Adrenal gland (tissue), 12 donors: ENCODE results near the gene SOCS3. TPM values are rescaled to one million over a fixed set of nuclear protein-coding genes. Genes with fewer than 3 reads are reported as not detected.

Experiments used
- DNase-seq, 7 donors: peaks; one replicate each; pipeline ENCODE4 v3.0.0-alpha.2; 2019 to 2020
- H3K27ac ChIP-seq, 5 donors: fragments of 200-600 bp; sonication (generic) in 4 of 5; 1 replicate in 3 of 5; 2 replicates in 2 of 5; pipeline versions ENCODE4 v1.5.1 to v1.8.0; 2016 to 2020; ENCODE audit warnings: mild to moderate bottlenecking in 1 of 5
- H3K27me3 ChIP-seq: fragments of 200-600 bp; 2 replicates; pipeline ENCODE4 v1.8.0; 2021
- H3K36me3 ChIP-seq, 2 donors: fragments of 200-600 bp; replicated peaks in 1 of 2; 1 replicate in 1 of 2; 2 replicates in 1 of 2; pipeline versions ENCODE4 v1.5.1 to v1.8.0; 2018 to 2022
- H3K4me1 ChIP-seq, 2 donors: fragments of 200-600 bp; replicated peaks in 1 of 2; 1 replicate in 1 of 2; 2 replicates in 1 of 2; pipeline versions ENCODE4 v1.5.1 to v1.8.0; 2018 to 2021
- H3K4me3 ChIP-seq, 4 donors: fragments of 200-600 bp; sonication (generic) in 3 of 4; one replicate each; pipeline ENCODE4 v1.5.1; 2016 to 2018
- H3K9me3 ChIP-seq, 3 donors: fragments of 200-600 bp; sonication (generic) in 1 of 3; replicated peaks in 1 of 3; 1 replicate in 2 of 3; 2 replicates in 1 of 3; pipeline versions ENCODE4 v1.5.1 to v1.8.0; 2016 to 2021
- POLR2A ChIP-seq, 2 donors: fragments of 450-650 bp; IDR thresholded peaks; one replicate each; pipeline ENCODE4 v1.6.1; 2017; ENCODE audit warnings: antibody characterized with exemption in 2 of 2, mild to moderate bottlenecking in 2 of 2, moderate library complexity in 1 of 2
- WGBS, 4 donors: extraction: QIAGEN DNeasy Blood & Tissue Kit in 2 of 4; methylation state at CpG; one replicate each; pipeline versions ENCODE4 v1.1.5 to v1.1.7; 2013 to 2017; 5-methylcytosine and 5-hydroxymethylcytosine counted together
- intact Hi-C, 2 donors: fragments of 100-400 bp; cut with DNase I; formaldehyde crosslinking; loops; one replicate each; pipeline versions ENCODE4 v1.14.1 to v1.15.0; 2022 to 2023
- polyA plus RNA-seq, 3 donors: library from polyadenylated mRNA; stranded (reverse); fragments of 200-250 nt in 2 of 3; fragments of 350-450 nt in 1 of 3; fragmentation: Illumina TruSeq in 1 of 3; extraction: RNeasy Lipid Tissue Mini Kit (QIAGEN cat#74804) in 1 of 3; gene quantifications; one replicate each; pipeline ENCODE4 v1.2.3, GENCODE V29; 2013 to 2014
- total RNA-seq, 9 donors: library from RNA; depleted of rRNA in 4 of 9; stranded (reverse); fragments of >200 nt in 4 of 9; fragments of 120-200 nt in 1 of 9; fragmentation: NEBNext Ultra II Directional in 1 of 9; extraction: Animal tissue kit (Norgen Biotek cat#: 25700) in 1 of 9; gene quantifications; one replicate each; pipeline versions ENCODE4 v1.1.0 to v1.2.4, GENCODE V29; 2013 to 2023
- TF ChIP-seq, protein P1 (sequence below), 6 experiments: fragments of 450-650 bp in 4 of 6; fragments of 200-600 bp in 2 of 6; sonication (generic) in 1 of 6; IDR thresholded peaks; 1 replicate in 5 of 6; 2 replicates in 1 of 6; pipeline versions ENCODE4 v1.5.1 to v1.8.0; 2016 to 2021; ENCODE audit warnings: antibody characterized with exemption in 6 of 6, mild to moderate bottlenecking in 2 of 6, moderate library complexity in 1 of 6
- donor health status: healthy with polysubstance abuse.
- donor health status: Bipolar disorder and iron deficiency.
- donor health status: DM: yes; HTN: yes; CAD: no.
- donor health status: DM: no; HTN: no; CAD: no.
- donor health status: DM: no; HTN: no; CAD: no.
- donor health status: DM: yes; HTN: yes; CAD: no.

SOCS3 gene
- total and polyA plus RNA-seq, 12 donors: 2.4 to 114 (median 39.8) TPM

DNA sequence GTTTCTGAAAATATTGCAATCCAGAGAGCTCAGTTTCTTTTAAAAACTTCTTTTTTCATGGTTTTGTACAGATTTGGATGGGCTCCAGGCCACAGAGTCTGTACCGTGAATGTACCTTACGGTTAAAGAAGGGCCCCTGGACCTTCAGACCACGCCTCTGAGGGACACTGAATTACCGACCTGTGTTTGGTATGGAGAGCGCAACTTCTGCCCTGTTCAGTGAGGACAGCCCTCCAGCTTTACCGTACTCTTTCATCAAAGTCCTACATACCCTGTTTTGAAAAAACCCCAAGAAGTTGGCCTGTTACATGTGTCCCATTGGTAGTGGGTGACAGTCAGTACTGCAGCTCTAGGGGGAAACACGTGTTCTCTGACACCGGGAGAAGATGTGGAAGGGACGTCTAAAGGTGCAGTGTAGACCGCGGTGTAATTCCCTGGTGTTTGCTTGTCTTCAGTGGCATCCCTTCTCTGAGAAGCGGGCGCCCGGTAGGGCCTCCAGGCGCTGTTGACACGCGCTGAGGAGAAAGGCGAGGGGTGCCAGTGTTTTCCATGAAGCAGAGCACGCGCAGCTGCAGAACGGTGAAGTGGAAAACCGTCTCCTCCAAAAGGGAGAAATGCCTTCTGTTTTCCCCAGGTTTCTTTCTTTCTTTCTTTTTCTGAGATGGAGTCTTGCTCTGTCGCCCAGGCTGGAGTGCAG lies 24.8 kb upstream of the SOCS3 start:
- Histone ChIP-seq H3K27ac (peak overlapping the region; percentile 11 to 91 (median 38)), H3K9me3 (no peaks in the 10 kb centered on the region), H3K4me1 (peaks cover 46 to 84% of the 10 kb centered on the region in 2 donors), H3K4me3 (no peak overlapping the region), H3K36me3 (peaks cover 0 to 4% of the 10 kb centered on the region in 2 donors), H3K27me3 (no peaks in the 10 kb centered on the region)
- TF ChIP-seq POLR2A (IDR thresholded peaks at IDR 0.05): no peak
- TF ChIP-seq, protein P1, sequence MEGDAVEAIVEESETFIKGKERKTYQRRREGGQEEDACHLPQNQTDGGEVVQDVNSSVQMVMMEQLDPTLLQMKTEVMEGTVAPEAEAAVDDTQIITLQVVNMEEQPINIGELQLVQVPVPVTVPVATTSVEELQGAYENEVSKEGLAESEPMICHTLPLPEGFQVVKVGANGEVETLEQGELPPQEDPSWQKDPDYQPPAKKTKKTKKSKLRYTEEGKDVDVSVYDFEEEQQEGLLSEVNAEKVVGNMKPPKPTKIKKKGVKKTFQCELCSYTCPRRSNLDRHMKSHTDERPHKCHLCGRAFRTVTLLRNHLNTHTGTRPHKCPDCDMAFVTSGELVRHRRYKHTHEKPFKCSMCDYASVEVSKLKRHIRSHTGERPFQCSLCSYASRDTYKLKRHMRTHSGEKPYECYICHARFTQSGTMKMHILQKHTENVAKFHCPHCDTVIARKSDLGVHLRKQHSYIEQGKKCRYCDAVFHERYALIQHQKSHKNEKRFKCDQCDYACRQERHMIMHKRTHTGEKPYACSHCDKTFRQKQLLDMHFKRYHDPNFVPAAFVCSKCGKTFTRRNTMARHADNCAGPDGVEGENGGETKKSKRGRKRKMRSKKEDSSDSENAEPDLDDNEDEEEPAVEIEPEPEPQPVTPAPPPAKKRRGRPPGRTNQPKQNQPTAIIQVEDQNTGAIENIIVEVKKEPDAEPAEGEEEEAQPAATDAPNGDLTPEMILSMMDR (IDR thresholded peaks at IDR 0.05): no peak
- intact Hi-C loops: no loop called here
- no peak for DNase-seq
- WGBS, 4 donors: 78 to 84% (median 82%) methylated on average over 22 to 23 of the region's 23 CpGs

DNA sequence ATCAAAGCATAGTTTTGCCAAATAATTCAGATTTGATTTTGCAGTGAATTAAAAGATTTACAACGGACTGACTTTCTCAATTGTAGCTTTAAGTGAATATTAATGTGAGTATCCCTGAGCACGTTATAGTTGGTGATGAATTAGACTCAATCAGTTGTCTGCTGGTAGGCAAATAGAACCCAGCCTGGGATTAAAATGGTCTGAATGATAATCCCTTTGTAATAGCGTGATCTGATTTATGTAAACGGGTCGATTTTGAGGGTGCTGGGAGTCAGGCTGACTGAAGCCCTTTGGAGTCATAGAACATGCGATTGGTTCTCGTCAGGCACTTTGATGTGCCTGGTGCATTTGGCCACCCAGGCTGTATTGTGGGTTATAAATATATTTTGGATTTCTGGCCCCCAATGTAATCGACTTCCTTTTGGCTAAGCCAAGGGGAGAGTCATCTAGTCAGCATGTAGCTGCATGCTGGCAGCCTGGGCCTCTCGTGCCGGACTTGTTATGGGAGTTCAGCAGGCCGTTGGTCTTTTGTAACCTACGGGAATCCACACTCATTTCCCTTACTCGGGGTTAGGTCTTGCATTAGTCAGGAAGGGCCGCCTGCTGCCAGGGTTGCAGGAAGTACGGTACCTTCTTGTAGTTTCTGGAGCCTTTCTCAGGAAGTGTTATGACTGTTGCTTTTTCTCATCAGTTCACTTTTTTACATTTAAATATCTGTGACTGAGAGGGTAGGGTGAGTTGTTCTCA lies 24.0 kb upstream of the SOCS3 start:
- H3K4me1 ChIP-seq: peaks cover 51 to 85% of the 10 kb centered on the region in 2 donors
- WGBS, 4 donors: 58 to 62% (median 60%) methylated on average over 15 of the region's 15 CpGs
- intact Hi-C loops: no loop called here

DNA sequence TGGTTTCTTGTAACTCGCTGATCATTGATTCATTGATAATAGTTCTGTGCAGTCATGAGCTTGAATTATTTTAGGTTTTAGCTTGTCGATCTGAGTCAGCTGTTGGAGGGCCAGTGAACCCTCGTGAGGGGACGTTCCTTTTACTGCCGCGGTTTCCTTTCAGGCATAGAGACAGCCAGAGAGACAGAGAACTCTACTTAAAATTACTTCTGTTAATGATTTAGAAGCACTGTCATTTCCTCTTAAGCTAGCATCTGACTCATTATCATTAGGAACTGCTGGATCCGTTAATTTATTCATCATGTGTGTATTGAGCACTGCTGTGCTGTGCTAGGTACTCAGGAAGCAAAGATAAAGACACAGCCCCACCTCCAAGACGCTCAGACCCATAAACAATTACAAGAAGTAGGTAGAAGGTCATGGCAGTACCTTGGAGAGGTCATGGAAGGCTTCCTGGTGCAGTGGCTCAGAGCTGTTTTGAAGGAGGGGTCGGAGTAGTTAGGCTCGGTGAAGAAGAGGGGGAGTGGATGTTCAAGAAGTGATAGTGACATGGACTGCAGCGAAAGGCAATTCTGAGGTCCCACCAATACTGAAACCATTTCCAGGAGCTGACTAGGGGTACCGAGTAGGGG lies 21.8 kb upstream of the SOCS3 start:
- Histone ChIP-seq H3K27me3 (no peaks in the 10 kb centered on the region), H3K4me3 (peak overlapping the region in 1 of 4 donors; percentile 14), H3K4me1 (peaks cover 54 to 80% of the 10 kb centered on the region in 2 donors), H3K36me3 (peaks cover 0 to 4% of the 10 kb centered on the region in 2 donors), H3K27ac (peak overlapping the region in 2 of 5 donors; percentile 73 to 75), H3K9me3 (no peaks in the 10 kb centered on the region)
- 52 to 59% (median 56%) methylated on average over 12 of the region's 12 CpGs for WGBS, 4 donors
- DNase-seq: peak in 1 of 7 donors; percentile 26
- intact Hi-C loops: no loop called here
- TF ChIP-seq, protein P1 (IDR thresholded peaks at IDR 0.05): no peak
- TF ChIP-seq POLR2A (IDR thresholded peaks at IDR 0.05): no peak

More for the DNA sequence above, 24.0 kb upstream of the SOCS3 start:
- Histone ChIP-seq H3K4me3 (peak overlapping the region in 1 of 4 donors; percentile 0), H3K36me3 (peaks cover 0 to 4% of the 10 kb centered on the region in 2 donors), H3K27ac (peak overlapping the region; percentile 26 to 91 (median 69)), H3K27me3 (no peaks in the 10 kb centered on the region), H3K9me3 (no peaks in the 10 kb centered on the region)
- no peak for TF ChIP-seq POLR2A (IDR thresholded peaks at IDR 0.05)
- TF ChIP-seq, protein P1 (IDR thresholded peaks at IDR 0.05): no peak
- peak; percentile 52 to 91 (median 85) for DNase-seq

DNA sequence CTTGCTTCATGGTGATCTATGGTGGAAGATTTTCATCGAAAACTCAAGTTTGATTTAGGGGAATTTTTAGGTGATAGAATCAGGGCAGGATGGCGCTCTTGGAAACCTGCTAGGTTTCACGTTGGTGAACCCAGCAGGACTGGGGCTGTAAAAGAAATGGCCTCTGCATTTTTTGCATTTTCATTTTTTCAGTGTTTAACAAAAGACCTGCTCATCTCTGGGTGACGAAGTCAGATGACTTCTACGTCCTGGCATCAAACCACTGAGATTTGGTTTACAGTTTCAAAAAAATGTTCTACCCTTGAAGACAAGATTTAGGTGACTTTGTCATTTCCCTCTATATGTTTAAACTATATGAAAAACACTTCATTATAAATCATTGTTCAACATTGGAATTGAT lies 20.5 kb upstream of the SOCS3 start:
- no peak for DNase-seq
- intact Hi-C loops: no loop called here
- WGBS, 4 donors: 75 to 91% (median 84%) methylated on average over 5 of the region's 5 CpGs
- Histone ChIP-seq H3K27me3 (no peaks in the 10 kb centered on the region), H3K4me3 (no peak overlapping the region), H3K9me3 (no peaks in the 10 kb centered on the region), H3K4me1 (peaks cover 42 to 77% of the 10 kb centered on the region in 2 donors), H3K27ac (peak overlapping the region in 1 of 5 donors; percentile 73), H3K36me3 (peaks cover 0 to 4% of the 10 kb centered on the region in 2 donors)
- no peak for TF ChIP-seq POLR2A (IDR thresholded peaks at IDR 0.05)
- TF ChIP-seq, protein P1 (IDR thresholded peaks at IDR 0.05): no peak
